OCI-LY1 (cell line): ENCODE results near the gene MEPCE.

Experiments
- H2AFZ ChIP-seq: fragments of 200-600 bp; sonication (generic), shearing (Covaris generic); 2 replicates; pipeline ENCODE4 v1.6.0; 2014; ENCODE audit warnings: antibody characterized with exemption, mild to moderate bottlenecking, low read length
- H3F3A ChIP-seq: fragments of 200-600 bp; sonication (generic), shearing (Covaris generic); 2 replicates; pipeline ENCODE4 v1.6.0; 2014; ENCODE audit warnings: mild to moderate bottlenecking, antibody characterized with exemption, low read length, moderate library complexity; ENCODE audit not compliant: insufficient read depth
- H3K27ac ChIP-seq: fragments of 200-600 bp; sonication (generic); 2 replicates; pipeline ENCODE4 v1.5.1; 2014; ENCODE audit warnings: low read length, mixed run types, mild to moderate bottlenecking, low read depth; ENCODE audit not compliant: poor library complexity, severe bottlenecking
- H3K27me3 ChIP-seq: fragments of 200-600 bp; sonication (generic); 2 replicates; pipeline ENCODE4 v1.6.0; 2014; ENCODE audit warnings: antibody characterized with exemption, mild to moderate bottlenecking, low read length, moderate library complexity; ENCODE audit not compliant: insufficient read depth
- H3K36me3 ChIP-seq: fragments of 200-600 bp; sonication (generic); 2 replicates; pipeline ENCODE4 v1.6.1; 2014; ENCODE audit warnings: mild to moderate bottlenecking, antibody characterized with exemption, low read length, moderate library complexity, mixed read lengths; ENCODE audit not compliant: insufficient read depth
- H3K4me1 ChIP-seq: fragments of 200-600 bp; sonication (generic); 2 replicates; pipeline ENCODE4 v1.5.1; 2014; ENCODE audit warnings: mild to moderate bottlenecking, low read length, moderate library complexity; ENCODE audit not compliant: insufficient read depth, severe bottlenecking
- H3K4me2 ChIP-seq: fragments of 200-600 bp; sonication (generic), shearing (Covaris generic); 2 replicates; pipeline ENCODE4 v1.6.1; 2014; ENCODE audit warnings: low read length
- H3K4me3 ChIP-seq: fragments of 200-600 bp; sonication (generic); 2 replicates; pipeline ENCODE4 v1.5.1; 2014; ENCODE audit warnings: low read length, low read depth, mild to moderate bottlenecking, mixed read lengths; ENCODE audit not compliant: poor library complexity, severe bottlenecking
- H3K79me2 ChIP-seq: fragments of 200-600 bp; shearing (Covaris generic); 2 replicates; pipeline ENCODE4 v1.6.1; 2016; ENCODE audit warnings: mixed run types, low read length, mixed read lengths; ENCODE audit not compliant: insufficient read depth
- H3K9ac ChIP-seq: fragments of 200-600 bp; sonication (generic), shearing (Covaris generic); 2 replicates; pipeline ENCODE4 v1.6.1; 2014; ENCODE audit warnings: mild to moderate bottlenecking, low read length, mixed read lengths
- H3K9me2 ChIP-seq: fragments of 200-600 bp; sonication (generic), shearing (Covaris generic); 2 replicates; pipeline ENCODE4 v1.6.1; 2014; ENCODE audit warnings: low read depth, mild to moderate bottlenecking, low read length, mixed read lengths
- H3K9me3 ChIP-seq: fragments of 200-600 bp; shearing (Covaris generic); 2 replicates; pipeline ENCODE4 v1.6.1; 2014; ENCODE audit warnings: low read length, mixed read lengths
- H4K20me1 ChIP-seq: fragments of 200-600 bp; sonication (generic), shearing (Covaris generic); 2 replicates; pipeline ENCODE4 v1.6.0; 2016; ENCODE audit warnings: mild to moderate bottlenecking, low read length; ENCODE audit not compliant: insufficient read depth
- CTCF ChIP-seq: fragments of 200-600 bp; sonication (generic), shearing (Covaris generic); IDR thresholded peaks from 2 replicates; pipeline ENCODE4 v1.5.1; 2017; ENCODE audit warnings: mild to moderate bottlenecking, antibody characterized with exemption, low read length, moderate library complexity, mixed read lengths
- EZH2 ChIP-seq: fragments of 200-600 bp; sonication (generic), shearing (Covaris generic); IDR thresholded peaks from 2 replicates; pipeline ENCODE4 v1.8.0; 2017; ENCODE audit warnings: borderline replicate concordance, mixed run types, mild to moderate bottlenecking, antibody characterized with exemption, low read length, moderate library complexity, mixed read lengths

The MEPCE gene

GRCh38 chr7:100398239-100398638 lies 31.4 kb upstream of the MEPCE start:
- Histone ChIP-seq H3K4me2 (no peak overlapping the region), H3K9ac (no peak overlapping the region), H3K27me3 (peaks cover 6% of the 10 kb centered on the region), H3K9me2 (no peaks in the 10 kb centered on the region), H3F3A (no peaks in the 10 kb centered on the region), H3K4me3 (no peak overlapping the region), H3K79me2 (no peaks in the 10 kb centered on the region), H3K9me3 (no peaks in the 10 kb centered on the region), H2AFZ (no peak overlapping the region), H3K36me3 (no peaks in the 10 kb centered on the region), H3K4me1 (peaks cover 12% of the 10 kb centered on the region), H3K27ac (no peak overlapping the region), H4K20me1 (no peaks in the 10 kb centered on the region)
- no peak for TF ChIP-seq EZH2
- no peak for TF ChIP-seq CTCF

GRCh38 chr7:100400041-100400440 lies 29.6 kb upstream of the MEPCE start:
- Histone ChIP-seq H3K27ac (no peak overlapping the region), H3K4me2 (no peak overlapping the region), H3K4me3 (no peak overlapping the region), H3F3A (no peaks in the 10 kb centered on the region), H3K27me3 (no peaks in the 10 kb centered on the region), H3K79me2 (no peaks in the 10 kb centered on the region), H3K4me1 (peaks cover 12% of the 10 kb centered on the region), H3K9me2 (no peaks in the 10 kb centered on the region), H3K36me3 (no peaks in the 10 kb centered on the region), H3K9ac (no peak overlapping the region), H2AFZ (no peak overlapping the region), H4K20me1 (no peaks in the 10 kb centered on the region), H3K9me3 (no peaks in the 10 kb centered on the region)
- no peak for TF ChIP-seq EZH2
- no peak for TF ChIP-seq CTCF

GRCh38 chr7:100400656-100401055 lies 29.0 kb upstream of the MEPCE start:
- no peak overlapping the region for H3K4me3 ChIP-seq
- H3K27ac ChIP-seq, result no peak overlapping the region
- H4K20me1 ChIP-seq, result no peaks in the 10 kb centered on the region
- no peak overlapping the region for H3K9ac ChIP-seq
- TF ChIP-seq CTCF (peak; percentile 86), EZH2 (no peak)
- H3K4me1 ChIP-seq, result peaks cover 12% of the 10 kb centered on the region
- H3K9me2 ChIP-seq, result no peaks in the 10 kb centered on the region
- no peaks in the 10 kb centered on the region for H3K36me3 ChIP-seq
- H2AFZ ChIP-seq, result no peak overlapping the region
- H3K9me3 ChIP-seq, result no peaks in the 10 kb centered on the region
- no peaks in the 10 kb centered on the region for H3F3A ChIP-seq
- no peak overlapping the region for H3K4me2 ChIP-seq
- H3K27me3 ChIP-seq, result no peaks in the 10 kb centered on the region
- no peaks in the 10 kb centered on the region for H3K79me2 ChIP-seq
